HL-60 (cell line): Measurements from ENCODE around the gene EFNA1.

Experiments used
- CTCF ChIP-seq: IDR thresholded peaks from one replicate; pipeline ENCODE4 v1.5.1; 2011; ENCODE audit warnings: low read length, control low read depth, inconsistent platforms; ENCODE audit not compliant: insufficient read depth
- GABPA ChIP-seq: IDR thresholded peaks from 2 replicates; pipeline ENCODE4 v1.6.1; 2012; ENCODE audit warnings: low read depth
- POLR2AphosphoS5 ChIP-seq: IDR thresholded peaks from 2 replicates; pipeline ENCODE4 v1.6.1; 2012; ENCODE audit warnings: low read depth
- SPI1 ChIP-seq: IDR thresholded peaks from 2 replicates; pipeline ENCODE4 v1.6.1; 2012; ENCODE audit warnings: low read depth, mild to moderate bottlenecking, borderline replicate concordance
- TF ChIP-seq, protein P1 (sequence below): IDR thresholded peaks from 2 replicates; pipeline ENCODE4 v1.6.1; 2012; ENCODE audit warnings: low read depth; ENCODE audit not compliant: insufficient replicate concordance

DNA sequence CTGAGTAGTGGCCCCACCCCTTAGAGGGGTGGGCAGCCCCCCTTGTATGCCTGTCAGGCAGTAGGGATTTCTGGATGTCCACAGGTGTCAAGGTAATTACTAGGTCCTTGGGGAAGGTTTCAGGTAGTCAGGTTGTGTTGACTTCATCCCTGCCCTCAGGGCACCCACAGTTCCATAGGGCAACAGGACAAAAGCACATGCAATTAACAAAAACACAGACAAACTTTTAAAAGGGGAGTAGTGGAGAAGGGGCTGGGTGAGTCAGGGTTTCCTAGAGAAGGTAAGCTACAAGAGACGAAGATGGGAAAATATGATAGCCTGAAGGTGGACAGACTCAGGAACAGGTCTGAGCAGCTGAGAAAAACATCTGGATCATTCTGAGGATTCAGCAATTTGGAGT, 31.3 kb downstream of the EFNA1 start:
- TF ChIP-seq CTCF (no peak), POLR2AphosphoS5 (no peak), SPI1 (no peak), GABPA (no peak)
- TF ChIP-seq, protein P1, sequence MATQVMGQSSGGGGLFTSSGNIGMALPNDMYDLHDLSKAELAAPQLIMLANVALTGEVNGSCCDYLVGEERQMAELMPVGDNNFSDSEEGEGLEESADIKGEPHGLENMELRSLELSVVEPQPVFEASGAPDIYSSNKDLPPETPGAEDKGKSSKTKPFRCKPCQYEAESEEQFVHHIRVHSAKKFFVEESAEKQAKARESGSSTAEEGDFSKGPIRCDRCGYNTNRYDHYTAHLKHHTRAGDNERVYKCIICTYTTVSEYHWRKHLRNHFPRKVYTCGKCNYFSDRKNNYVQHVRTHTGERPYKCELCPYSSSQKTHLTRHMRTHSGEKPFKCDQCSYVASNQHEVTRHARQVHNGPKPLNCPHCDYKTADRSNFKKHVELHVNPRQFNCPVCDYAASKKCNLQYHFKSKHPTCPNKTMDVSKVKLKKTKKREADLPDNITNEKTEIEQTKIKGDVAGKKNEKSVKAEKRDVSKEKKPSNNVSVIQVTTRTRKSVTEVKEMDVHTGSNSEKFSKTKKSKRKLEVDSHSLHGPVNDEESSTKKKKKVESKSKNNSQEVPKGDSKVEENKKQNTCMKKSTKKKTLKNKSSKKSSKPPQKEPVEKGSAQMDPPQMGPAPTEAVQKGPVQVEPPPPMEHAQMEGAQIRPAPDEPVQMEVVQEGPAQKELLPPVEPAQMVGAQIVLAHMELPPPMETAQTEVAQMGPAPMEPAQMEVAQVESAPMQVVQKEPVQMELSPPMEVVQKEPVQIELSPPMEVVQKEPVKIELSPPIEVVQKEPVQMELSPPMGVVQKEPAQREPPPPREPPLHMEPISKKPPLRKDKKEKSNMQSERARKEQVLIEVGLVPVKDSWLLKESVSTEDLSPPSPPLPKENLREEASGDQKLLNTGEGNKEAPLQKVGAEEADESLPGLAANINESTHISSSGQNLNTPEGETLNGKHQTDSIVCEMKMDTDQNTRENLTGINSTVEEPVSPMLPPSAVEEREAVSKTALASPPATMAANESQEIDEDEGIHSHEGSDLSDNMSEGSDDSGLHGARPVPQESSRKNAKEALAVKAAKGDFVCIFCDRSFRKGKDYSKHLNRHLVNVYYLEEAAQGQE: no peak
